ENCODE results near the gene C19orf18.

Gene C19orf18

DNA sequence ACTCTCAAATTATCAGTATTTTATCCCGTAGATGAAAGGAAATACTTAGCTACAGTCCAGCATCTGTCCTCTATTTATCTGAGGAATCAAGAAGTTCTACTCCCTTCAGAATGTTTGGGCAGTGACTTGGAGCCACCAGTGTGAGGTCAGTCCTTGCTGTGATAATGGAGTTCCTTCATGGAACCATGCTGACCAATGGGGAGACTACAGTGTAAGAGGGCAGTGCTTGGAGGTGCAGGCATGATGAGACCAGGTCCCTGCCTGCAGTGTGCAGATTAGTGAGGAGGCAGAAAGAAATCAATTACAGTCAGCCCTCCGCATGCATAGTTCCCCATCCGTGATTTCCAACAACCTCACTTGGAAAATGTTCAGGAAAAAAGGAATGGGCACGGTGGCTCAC, at the start of gene C19orf18:
TSS of gene C19orf18 (minus strand) at position 101 of the 400 bp plus-strand sequence. CDS start 102 bp downstream, outside the sequence.
- DNase-seq (ENCODE audit: low spot score) = no peak
- TF ChIP-seq, protein P1, sequence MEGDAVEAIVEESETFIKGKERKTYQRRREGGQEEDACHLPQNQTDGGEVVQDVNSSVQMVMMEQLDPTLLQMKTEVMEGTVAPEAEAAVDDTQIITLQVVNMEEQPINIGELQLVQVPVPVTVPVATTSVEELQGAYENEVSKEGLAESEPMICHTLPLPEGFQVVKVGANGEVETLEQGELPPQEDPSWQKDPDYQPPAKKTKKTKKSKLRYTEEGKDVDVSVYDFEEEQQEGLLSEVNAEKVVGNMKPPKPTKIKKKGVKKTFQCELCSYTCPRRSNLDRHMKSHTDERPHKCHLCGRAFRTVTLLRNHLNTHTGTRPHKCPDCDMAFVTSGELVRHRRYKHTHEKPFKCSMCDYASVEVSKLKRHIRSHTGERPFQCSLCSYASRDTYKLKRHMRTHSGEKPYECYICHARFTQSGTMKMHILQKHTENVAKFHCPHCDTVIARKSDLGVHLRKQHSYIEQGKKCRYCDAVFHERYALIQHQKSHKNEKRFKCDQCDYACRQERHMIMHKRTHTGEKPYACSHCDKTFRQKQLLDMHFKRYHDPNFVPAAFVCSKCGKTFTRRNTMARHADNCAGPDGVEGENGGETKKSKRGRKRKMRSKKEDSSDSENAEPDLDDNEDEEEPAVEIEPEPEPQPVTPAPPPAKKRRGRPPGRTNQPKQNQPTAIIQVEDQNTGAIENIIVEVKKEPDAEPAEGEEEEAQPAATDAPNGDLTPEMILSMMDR (IDR thresholded peaks at IDR 0.05; ENCODE audit: extremely low read depth, missing control alignments) = no peak

DNA sequence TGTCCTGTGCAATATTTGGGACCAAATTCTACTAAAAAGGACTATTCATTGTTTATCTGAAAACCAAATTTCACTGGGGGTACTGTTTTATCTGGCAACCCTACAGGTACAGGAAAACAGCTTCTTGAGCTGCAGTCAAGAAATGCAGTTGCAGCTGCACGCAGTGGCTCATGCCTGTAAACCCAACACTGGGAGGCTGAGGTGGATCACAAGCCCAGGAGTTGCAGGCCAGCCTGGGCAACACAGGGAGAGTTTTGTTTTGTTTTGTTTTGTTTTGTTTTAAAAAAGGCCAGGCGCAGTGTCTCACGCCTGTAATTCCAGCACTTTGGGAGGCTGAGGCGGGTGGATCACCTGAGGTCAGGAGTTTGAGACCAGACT, 47.9 kb upstream of the C19orf18 start:
- no peak for DNase-seq (ENCODE audit: low spot score)
- TF ChIP-seq, protein P1 (IDR thresholded peaks at IDR 0.05; ENCODE audit: extremely low read depth, missing control alignments) = no peak

DNA sequence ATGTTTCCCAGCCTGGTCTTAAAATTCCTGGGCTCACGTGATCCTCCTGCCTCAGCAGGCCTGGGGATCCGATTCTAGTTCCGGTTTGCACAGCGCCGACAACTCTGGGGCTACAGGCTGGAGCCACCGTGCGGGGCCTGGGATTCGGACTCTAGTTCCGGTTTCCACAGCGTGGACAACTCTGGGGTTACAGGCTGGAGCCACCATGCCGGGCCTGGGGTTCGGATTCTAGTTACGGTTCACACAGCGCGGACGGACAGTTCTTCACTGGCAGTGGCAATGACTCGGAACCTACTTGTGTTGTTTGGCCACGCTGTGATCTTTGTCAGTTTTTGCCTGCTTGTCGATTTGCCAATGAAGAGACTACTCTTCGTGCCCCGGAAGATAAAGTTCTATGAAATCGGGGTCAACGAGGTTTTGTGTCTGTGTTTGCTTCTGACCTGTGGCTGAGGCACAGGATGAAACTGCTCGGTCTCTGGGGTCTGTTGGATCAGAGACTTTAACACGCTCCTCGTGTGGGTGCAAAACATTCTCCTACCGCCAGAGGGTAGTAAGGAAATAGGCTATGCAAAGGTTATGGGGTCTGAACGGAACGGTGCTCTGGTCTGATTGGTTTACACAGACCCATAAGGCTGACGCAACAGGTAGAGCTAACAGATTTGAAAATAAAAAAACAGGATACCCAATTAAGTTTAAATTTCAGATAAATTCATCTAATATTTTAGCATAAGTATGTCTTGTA, 47.4 kb upstream of the C19orf18 start:
- no peak for DNase-seq (ENCODE audit: low spot score)
- TF ChIP-seq, protein P1 (IDR thresholded peaks at IDR 0.05; ENCODE audit: extremely low read depth, missing control alignments) = no peak

DNA sequence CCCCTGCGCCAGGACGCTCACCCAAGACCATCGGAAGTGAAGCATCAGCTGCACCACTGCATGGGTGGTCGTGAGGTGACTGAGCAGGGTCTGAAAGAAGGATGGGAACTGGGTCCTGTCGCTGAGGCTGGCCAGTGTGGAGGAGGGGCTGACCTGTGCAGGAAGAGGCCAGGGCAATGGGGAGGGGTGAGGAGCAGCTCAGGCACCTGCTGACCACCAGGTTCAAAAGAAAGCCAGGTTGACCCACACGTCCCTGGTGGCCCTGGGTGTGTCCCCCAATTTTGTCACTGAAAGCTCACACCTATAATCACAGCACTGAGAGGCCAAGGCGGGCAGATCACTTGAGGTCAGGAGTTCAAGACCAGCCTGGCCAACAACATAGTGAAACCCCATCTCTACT, 45.8 kb upstream of the C19orf18 start:
- TF ChIP-seq, protein P1 (IDR thresholded peaks at IDR 0.05; ENCODE audit: extremely low read depth, missing control alignments) = no peak
- DNase-seq (ENCODE audit: low spot score) = no peak

DNA sequence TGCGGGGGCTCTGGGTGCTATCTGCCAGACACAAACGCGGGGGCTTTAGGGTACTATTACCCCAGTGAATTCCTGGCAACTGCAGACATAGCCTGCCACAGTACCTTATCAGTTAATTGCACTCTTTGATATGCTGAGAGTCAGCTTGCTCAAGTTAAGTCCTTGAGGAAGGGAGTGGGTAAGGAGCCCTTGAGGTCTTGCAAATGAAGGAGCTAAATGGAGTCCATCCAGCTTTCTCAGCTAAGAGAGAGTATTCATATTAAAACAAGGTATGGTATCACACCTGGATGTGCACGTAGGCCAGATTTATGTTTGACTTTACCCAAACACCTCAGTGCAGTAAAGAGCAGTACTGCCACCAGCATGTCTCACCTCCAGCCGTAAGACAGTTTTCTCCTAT, 39.8 kb upstream of the C19orf18 start:
- DNase-seq (ENCODE audit: low spot score) = no peak
- TF ChIP-seq, protein P1 (IDR thresholded peaks at IDR 0.05; ENCODE audit: extremely low read depth, missing control alignments) = no peak

DNA sequence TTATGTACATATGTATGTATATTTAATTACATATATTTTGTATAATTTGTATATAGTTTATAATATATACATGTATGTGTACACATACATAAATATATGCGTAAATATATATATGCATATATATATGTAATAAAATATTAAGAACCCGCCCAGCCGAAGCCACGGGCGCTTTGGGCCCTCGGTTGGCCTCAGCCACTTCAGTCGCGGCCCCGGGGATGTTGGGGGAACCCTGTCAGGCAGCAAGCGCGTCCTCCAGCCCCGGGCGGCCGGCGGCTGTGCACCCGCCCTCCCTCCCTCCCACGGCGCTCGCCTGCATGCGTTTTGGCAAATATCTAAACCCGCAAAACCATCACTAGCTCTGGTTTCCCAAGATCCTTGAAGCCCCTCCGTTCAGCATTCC, 36.2 kb upstream of the C19orf18 start:
- DNase-seq (ENCODE audit: low spot score) = no peak
- TF ChIP-seq, protein P1 (IDR thresholded peaks at IDR 0.05; ENCODE audit: extremely low read depth, missing control alignments) = no peak

DNA sequence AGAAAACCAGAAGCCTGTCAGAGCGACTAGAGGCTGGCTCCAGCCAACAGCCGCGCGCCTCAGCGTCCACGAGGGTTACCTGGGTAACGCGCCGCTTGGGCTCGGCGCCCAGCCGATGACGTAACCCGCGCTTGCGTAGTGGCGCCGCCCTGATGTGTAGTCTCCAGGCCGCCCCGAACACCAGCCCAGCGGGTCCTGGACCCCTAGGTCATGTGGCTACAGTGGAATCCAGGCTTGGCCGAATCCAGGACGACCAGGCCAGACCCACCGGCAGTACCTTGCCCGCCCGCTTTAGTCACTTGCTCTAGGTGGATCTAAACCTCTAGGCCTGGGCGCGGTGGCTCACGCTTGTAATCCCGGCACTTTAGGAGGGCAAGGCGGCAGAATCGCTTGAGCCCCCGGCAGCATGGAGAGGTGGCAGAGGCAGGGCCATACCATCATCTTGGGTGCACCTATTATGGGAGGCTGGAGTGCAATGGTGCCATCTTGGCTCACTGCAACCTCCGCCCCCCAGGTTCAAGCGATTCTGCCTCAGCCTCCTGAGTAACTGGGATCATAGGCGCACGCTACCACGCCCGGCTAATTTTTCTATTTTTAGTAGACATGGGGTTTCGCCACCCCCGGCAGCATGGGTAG, 35.5 kb upstream of the C19orf18 start:
- peak; percentile 72 for DNase-seq (ENCODE audit: low spot score)
- TF ChIP-seq, protein P1 (IDR thresholded peaks at IDR 0.05; ENCODE audit: extremely low read depth, missing control alignments) = no peak
